GF-D8 (cell line): ENCODE data around the gene CDH13.

Source experiments
- DNase-seq: peaks from one replicate; lab custom pipeline; 2025; lab: John Stamatoyannopoulos, UW

The CDH13 gene

GRCh38 chr16:83579436-83579835 lies 952.7 kb downstream of the CDH13 start:
- DNase-seq: no peak

- DNase-seq: no peak
Measured at GRCh38 chr16:83581082-83581481, 954.3 kb downstream of the CDH13 start.

- no peak for DNase-seq
Measured at GRCh38 chr16:83581994-83582747, 955.4 kb downstream of the CDH13 start.

GRCh38 chr16:83586036-83586435 lies 959.3 kb downstream of the CDH13 start:
- DNase-seq: no peak

GRCh38 chr16:83586461-83587200 lies 959.9 kb downstream of the CDH13 start:
- no peak for DNase-seq

GRCh38 chr16:83587201-83587600 lies 960.4 kb downstream of the CDH13 start:
- DNase-seq: no peak

GRCh38 chr16:83588070-83588469 lies 961.3 kb downstream of the CDH13 start:
- no peak for DNase-seq

- DNase-seq: no peak
Measured at GRCh38 chr16:83589576-83589975, 962.8 kb downstream of the CDH13 start.

GRCh38 chr16:83592778-83593177 lies 966.0 kb downstream of the CDH13 start:
- DNase-seq: no peak

GRCh38 chr16:83599789-83600462 lies 973.2 kb downstream of the CDH13 start:
- DNase-seq: no peak

GRCh38 chr16:83602761-83603722 lies 976.3 kb downstream of the CDH13 start:
- no peak for DNase-seq

- DNase-seq: no peak
Measured at GRCh38 chr16:83603723-83604570, 977.2 kb downstream of the CDH13 start.

GRCh38 chr16:83606486-83607030 lies 979.8 kb downstream of the CDH13 start:
- no peak for DNase-seq

- DNase-seq: no peak
Measured at GRCh38 chr16:83609178-83609577, 982.4 kb downstream of the CDH13 start.

GRCh38 chr16:83615141-83615952 lies 988.6 kb downstream of the CDH13 start:
- DNase-seq: no peak

GRCh38 chr16:83615953-83616350 lies 989.2 kb downstream of the CDH13 start:
- no peak for DNase-seq

- no peak for DNase-seq
Measured at GRCh38 chr16:83619381-83620150, 992.8 kb downstream of the CDH13 start.

GRCh38 chr16:83622010-83622409 lies 995.2 kb downstream of the CDH13 start:
- DNase-seq: no peak
